Natural killer cell (primary cell): ENCODE results near the gene TXNRD1. TPM values are rescaled to one million over a fixed set of nuclear protein-coding genes. Genes with fewer than 3 reads are reported as not detected.

Experiments used
- ATAC-seq, 3 donors: fragments of 150-1000 bp in 2 of 3; fragments of 200-7000 bp in 1 of 3; cut with Tn5 transposase; 1 replicate in 1 of 3; 2 replicates in 2 of 3; pipeline ENCODE4 v1.10.0; 2021; ENCODE audit warnings: mild to moderate bottlenecking in 2 of 3, moderate library complexity in 2 of 3
- DNase-seq, 2 donors: peaks; one replicate each; pipeline versions ENCODE4 v3.0.0 to v3.0.0-alpha.2; 2013 to 2021; ENCODE audit warnings: mixed read lengths in 1 of 2
- H3K27ac ChIP-seq: one replicate; pipeline ENCODE4 v1.5.1; 2013; ENCODE audit warnings: mild to moderate bottlenecking, low read length
- H3K27me3 ChIP-seq: one replicate; pipeline ENCODE4 v1.6.1; 2013; ENCODE audit warnings: low read length; ENCODE audit not compliant: control insufficient read depth, insufficient read depth
- H3K36me3 ChIP-seq: one replicate; pipeline ENCODE4 v1.6.1; 2013; ENCODE audit warnings: low read length; ENCODE audit not compliant: control insufficient read depth, insufficient read depth
- H3K4me1 ChIP-seq: one replicate; pipeline ENCODE4 v1.6.1; 2013; ENCODE audit warnings: low read length; ENCODE audit not compliant: control insufficient read depth, insufficient read depth
- H3K4me3 ChIP-seq: one replicate; pipeline ENCODE4 v1.5.1; 2013; ENCODE audit warnings: low read length
- H3K9me3 ChIP-seq: one replicate; pipeline ENCODE4 v1.6.1; 2013; ENCODE audit warnings: low read length; ENCODE audit not compliant: control insufficient read depth, insufficient read depth
- H3K27ac Mint-ChIP-seq, 2 donors: one replicate each; pipeline ENCODE4 v1.8.0; 2022; ENCODE audit warnings: mild to moderate bottlenecking in 2 of 2, mixed read lengths in 2 of 2, moderate library complexity in 1 of 2
- H3K27me3 Mint-ChIP-seq, 2 donors: one replicate each; pipeline ENCODE4 v1.8.0; 2022; ENCODE audit warnings: low read depth in 2 of 2, mixed read lengths in 2 of 2
- H3K36me3 Mint-ChIP-seq: one replicate; pipeline ENCODE4 v1.8.0; 2022; ENCODE audit warnings: mixed read lengths
- H3K4me1 Mint-ChIP-seq, 2 donors: one replicate each; pipeline ENCODE4 v1.8.0; 2022; ENCODE audit warnings: mixed read lengths in 2 of 2
- H3K4me3 Mint-ChIP-seq: one replicate; pipeline ENCODE4 v1.8.0; 2022; ENCODE audit warnings: mild to moderate bottlenecking, moderate library complexity, mixed read lengths
- H3K9me3 Mint-ChIP-seq, 2 donors: one replicate each; pipeline ENCODE4 v1.8.0; 2022; ENCODE audit warnings: mixed read lengths in 2 of 2
- CTCF ChIP-seq: fragments of 200-600 bp; IDR thresholded peaks from one replicate; pipeline ENCODE4 v1.8.0; 2022; ENCODE audit warnings: antibody characterized with exemption
- WGBS: methylation state at CpG from one replicate; pipeline ENCODE4 v1.1.7; 2013; ENCODE audit warnings: missing lambda C conversion rate; ENCODE audit not compliant: insufficient coverage; 5-methylcytosine and 5-hydroxymethylcytosine counted together
- intact Hi-C: fragments of 100-400 bp; cut with micrococcal nuclease; formaldehyde crosslinking; loops from one replicate; pipeline ENCODE4 v1.14.2; 2022
- total RNA-seq, 4 donors: library from RNA; stranded (reverse); fragments of 120-200 nt in 1 of 4; gene quantifications; one replicate each; pipeline versions ENCODE4 v1.2.3 to v1.2.4, GENCODE V29; 2013 to 2022

Gene TXNRD1
- total RNA-seq, 3 donors from 2014 or later (not counting 1 experiment from before 2014, with no cell fraction given): 46.9 to 59.7 (median 47.3) TPM

GRCh38 chr12:104309446-104309993 is 93.9 kb downstream of the TXNRD1 start:
- Mint-ChIP-seq H3K9me3 (no peaks in the 10 kb centered on the region), H3K36me3 (peaks cover 9% of the 10 kb centered on the region), H3K4me1 (peaks cover 27 to 37% of the 10 kb centered on the region in 2 donors), H3K4me3 (no peak overlapping the region), H3K27me3 (no peaks in the 10 kb centered on the region), H3K27ac (no peak overlapping the region)
- Histone ChIP-seq H3K4me1 (no peaks in the 10 kb centered on the region), H3K27ac (no peak overlapping the region), H3K36me3 (peaks cover 29% of the 10 kb centered on the region), H3K4me3 (no peak overlapping the region), H3K27me3 (no peaks in the 10 kb centered on the region), H3K9me3 (no peaks in the 10 kb centered on the region)
- intact Hi-C loops: no loop called here
- no peak for DNase-seq
- ATAC-seq: no peak
- no peak for TF ChIP-seq CTCF
- 95% methylated on average over 3 of the region's 4 CpGs for WGBS

GRCh38 chr12:104310751-104311633 is 95.4 kb downstream of the TXNRD1 start:
- WGBS: 93% methylated on average over 5 of the region's 5 CpGs
- peaks cover 18 to 23% of the 10 kb centered on the region in 2 donors for H3K4me1 Mint-ChIP-seq
- peaks cover 39% of the 10 kb centered on the region for H3K36me3 ChIP-seq

GRCh38 chr12:104312202-104312601 is 96.6 kb downstream of the TXNRD1 start:
- no peak for ATAC-seq
- H3K4me3 Mint-ChIP-seq: no peak overlapping the region
- peaks cover 6 to 11% of the 10 kb centered on the region in 2 donors for H3K4me1 Mint-ChIP-seq
- intact Hi-C loops: no loop called here
- H3K27me3 Mint-ChIP-seq: no peaks in the 10 kb centered on the region
- H3K9me3 ChIP-seq: no peaks in the 10 kb centered on the region
- peaks cover 19% of the 10 kb centered on the region for H3K36me3 Mint-ChIP-seq
- no peak for DNase-seq
- H3K4me3 ChIP-seq: no peak overlapping the region
- no peaks in the 10 kb centered on the region for H3K4me1 ChIP-seq
- 100% methylated on average over 1 of the region's 1 CpG for WGBS
- H3K27ac ChIP-seq: no peak overlapping the region
- TF ChIP-seq CTCF: no peak
- H3K9me3 Mint-ChIP-seq: no peaks in the 10 kb centered on the region
- H3K27me3 ChIP-seq: no peaks in the 10 kb centered on the region
- peaks cover 45% of the 10 kb centered on the region for H3K36me3 ChIP-seq
- H3K27ac Mint-ChIP-seq: no peak overlapping the region

More at GRCh38 chr12:104310751-104311633, 95.4 kb downstream of the TXNRD1 start:
- no peak for DNase-seq
- Histone ChIP-seq H3K27ac (no peak overlapping the region), H3K27me3 (no peaks in the 10 kb centered on the region), H3K9me3 (no peaks in the 10 kb centered on the region), H3K4me3 (no peak overlapping the region), H3K4me1 (no peaks in the 10 kb centered on the region)
- H3K4me3 Mint-ChIP-seq: no peak overlapping the region
- H3K27ac Mint-ChIP-seq: no peak overlapping the region
- no peaks in the 10 kb centered on the region for H3K27me3 Mint-ChIP-seq
- ATAC-seq: no peak
- no peaks in the 10 kb centered on the region for H3K9me3 Mint-ChIP-seq
- intact Hi-C loops: no loop called here
- no peak for TF ChIP-seq CTCF
- H3K36me3 Mint-ChIP-seq: peaks cover 19% of the 10 kb centered on the region
